ENCODE data around the gene SLC6A1.

Gene SLC6A1

GRCh38 chr3:11020764-11021163 is 28.2 kb downstream of the SLC6A1 start:
- TF ChIP-seq CTCF (conservative IDR thresholded peaks at IDR 0.05; ENCODE audit: low read depth), result no peak
- ChIA-PET POLR2A (ENCODE audit: low non-redundant PET) (no interaction called here), CTCF (no interaction called here)
- DNase-seq (ENCODE audit: low spot score), result no peak
- H3K27ac ChIP-seq, result no peak overlapping the region

- ChIA-PET CTCF (no interaction called here), POLR2A (ENCODE audit: low non-redundant PET) (no interaction called here)
- no peak overlapping the region for H3K27ac ChIP-seq
- DNase-seq (ENCODE audit: low spot score), result no peak
- no peak for TF ChIP-seq CTCF (conservative IDR thresholded peaks at IDR 0.05; ENCODE audit: low read depth)
Measured at GRCh38 chr3:11021611-11022011, 29.1 kb downstream of the SLC6A1 start.

- no peak overlapping the region for H3K27ac ChIP-seq
- CTCF ChIA-PET, result no interaction called here
- POLR2A ChIA-PET (ENCODE audit: low non-redundant PET), result no interaction called here
- DNase-seq (ENCODE audit: low spot score), result no peak
- TF ChIP-seq CTCF (conservative IDR thresholded peaks at IDR 0.05; ENCODE audit: low read depth), result no peak
Measured at GRCh38 chr3:11022115-11022514, 29.6 kb downstream of the SLC6A1 start.

- CTCF ChIA-PET, result no interaction called here
- POLR2A ChIA-PET (ENCODE audit: low non-redundant PET), result no interaction called here
- no peak overlapping the region for H3K27ac ChIP-seq
- DNase-seq (ENCODE audit: low spot score), result no peak
- TF ChIP-seq CTCF (conservative IDR thresholded peaks at IDR 0.05; ENCODE audit: low read depth), result no peak
Measured at GRCh38 chr3:11024181-11024580, 31.6 kb downstream of the SLC6A1 start.

GRCh38 chr3:11029948-11030347 is 37.4 kb downstream of the SLC6A1 start:
- no peak overlapping the region for H3K27ac ChIP-seq
- CTCF ChIA-PET, result interaction anchor here (0.6 to 1.3 kb wide), 2 partner anchors 10 to 257 kb away, joined by 3 read pairs; no protein-coding TSS in a partner anchor
- TF ChIP-seq CTCF (conservative IDR thresholded peaks at IDR 0.05; ENCODE audit: low read depth), result no peak
- DNase-seq (ENCODE audit: low spot score), result no peak
- POLR2A ChIA-PET (ENCODE audit: low non-redundant PET), result no interaction called here

GRCh38 chr3:11033871-11034270 is 41.3 kb downstream of the SLC6A1 start:
- ChIA-PET POLR2A (ENCODE audit: low non-redundant PET) (no interaction called here), CTCF (no interaction called here)
- no peak for DNase-seq (ENCODE audit: low spot score)
- no peak for TF ChIP-seq CTCF (conservative IDR thresholded peaks at IDR 0.05; ENCODE audit: low read depth)
- no peak overlapping the region for H3K27ac ChIP-seq

Measured in RWPE1 (cell line).